ENCODE data around the gene RBM47. TPM values are rescaled to one million over a fixed set of nuclear protein-coding genes. Genes with fewer than 3 reads are reported as not detected.

Gene RBM47
- polyA plus RNA-seq, 1 donor from 2014 or later: 1.7 TPM

DNA sequence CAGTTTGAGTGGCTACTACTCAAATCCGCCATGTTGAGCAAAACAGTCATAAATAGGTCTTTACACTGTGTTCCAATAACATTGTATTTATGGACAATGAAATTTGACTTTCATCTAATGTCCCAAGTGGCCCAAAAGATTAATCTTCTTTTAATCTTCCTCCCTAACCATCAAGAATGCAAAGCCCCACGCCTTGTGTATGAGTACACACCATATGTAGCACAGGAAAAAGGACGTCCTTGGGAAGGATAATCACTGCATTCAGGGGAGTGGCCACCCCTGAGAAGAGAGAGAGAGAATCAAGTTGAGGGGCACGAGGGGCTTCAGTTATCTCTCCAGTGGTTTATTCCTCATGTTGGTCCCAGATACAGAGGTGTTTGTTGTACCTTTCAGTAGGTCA is 33.1 kb downstream of the RBM47 start:
- Histone ChIP-seq H4K20me1 (ENCODE audit: insufficient read depth) (no peaks in the 10 kb centered on the region), H3K27me3 (ENCODE audit: insufficient read depth, low read depth, low read length) (no peaks in the 10 kb centered on the region), H3K36me3 (ENCODE audit: insufficient read depth, low read length) (no peaks in the 10 kb centered on the region), H3K4me3 (ENCODE audit: low read length) (no peak overlapping the region), H3K9me2 (ENCODE audit: insufficient read depth, low read length) (no peaks in the 10 kb centered on the region), H3K9ac (ENCODE audit: low read length) (no peak overlapping the region), H3K4me2 (ENCODE audit: low read length) (no peak overlapping the region), H3K9me3 (ENCODE audit: low read length) (no peaks in the 10 kb centered on the region), H3K79me2 (replicated peaks; ENCODE audit: insufficient read depth, low read length) (no peaks in the 10 kb centered on the region), H3K27ac (ENCODE audit: low read length) (no peak overlapping the region), H3F3A (ENCODE audit: insufficient read depth, low read length, poor library complexity, severe bottlenecking) (no peaks in the 10 kb centered on the region), H2AFZ (ENCODE audit: low read depth, low read length) (no peak overlapping the region)
- no peak for TF ChIP-seq SMC3 (conservative IDR thresholded peaks at IDR 0.05; ENCODE audit: poor library complexity)
- TF ChIP-seq, protein P1, sequence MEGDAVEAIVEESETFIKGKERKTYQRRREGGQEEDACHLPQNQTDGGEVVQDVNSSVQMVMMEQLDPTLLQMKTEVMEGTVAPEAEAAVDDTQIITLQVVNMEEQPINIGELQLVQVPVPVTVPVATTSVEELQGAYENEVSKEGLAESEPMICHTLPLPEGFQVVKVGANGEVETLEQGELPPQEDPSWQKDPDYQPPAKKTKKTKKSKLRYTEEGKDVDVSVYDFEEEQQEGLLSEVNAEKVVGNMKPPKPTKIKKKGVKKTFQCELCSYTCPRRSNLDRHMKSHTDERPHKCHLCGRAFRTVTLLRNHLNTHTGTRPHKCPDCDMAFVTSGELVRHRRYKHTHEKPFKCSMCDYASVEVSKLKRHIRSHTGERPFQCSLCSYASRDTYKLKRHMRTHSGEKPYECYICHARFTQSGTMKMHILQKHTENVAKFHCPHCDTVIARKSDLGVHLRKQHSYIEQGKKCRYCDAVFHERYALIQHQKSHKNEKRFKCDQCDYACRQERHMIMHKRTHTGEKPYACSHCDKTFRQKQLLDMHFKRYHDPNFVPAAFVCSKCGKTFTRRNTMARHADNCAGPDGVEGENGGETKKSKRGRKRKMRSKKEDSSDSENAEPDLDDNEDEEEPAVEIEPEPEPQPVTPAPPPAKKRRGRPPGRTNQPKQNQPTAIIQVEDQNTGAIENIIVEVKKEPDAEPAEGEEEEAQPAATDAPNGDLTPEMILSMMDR (IDR thresholded peaks at IDR 0.05; ENCODE audit: poor library complexity, severe bottlenecking): no peak
- no peak for TF ChIP-seq EP300 (conservative IDR thresholded peaks at IDR 0.05; ENCODE audit: poor library complexity, severe bottlenecking)
- TF ChIP-seq RAD21 (conservative IDR thresholded peaks at IDR 0.05): no peak
- no peak for TF ChIP-seq POLR2AphosphoS5 (IDR thresholded peaks at IDR 0.05)
- no peak for TF ChIP-seq MXI1 (conservative IDR thresholded peaks at IDR 0.05; ENCODE audit: poor library complexity, severe bottlenecking)

DNA sequence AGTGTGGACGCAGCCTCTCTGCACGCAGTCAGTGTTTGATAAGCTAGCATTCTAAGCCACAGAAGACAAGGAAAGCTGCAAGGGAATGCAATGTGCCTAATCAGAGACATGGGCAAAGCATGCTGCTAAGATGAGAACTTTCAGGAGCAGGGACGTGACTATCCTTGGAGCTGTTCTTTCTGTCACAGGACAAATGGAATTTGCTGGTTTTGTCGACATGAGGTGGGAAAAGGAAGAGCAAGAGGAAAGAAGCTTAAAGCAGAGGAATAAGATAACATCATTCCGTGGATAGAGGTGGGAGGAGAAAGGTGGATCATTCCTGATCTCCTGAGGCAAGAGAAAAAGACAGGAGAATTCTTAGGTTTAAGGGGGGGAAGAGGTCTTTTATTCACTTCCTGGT is 33.7 kb downstream of the RBM47 start:
- H3K4me2 ChIP-seq (ENCODE audit: low read length): no peak overlapping the region
- no peak overlapping the region for H2AFZ ChIP-seq (ENCODE audit: low read depth, low read length)
- H4K20me1 ChIP-seq (ENCODE audit: insufficient read depth): no peaks in the 10 kb centered on the region
- H3K9ac ChIP-seq (ENCODE audit: low read length): no peak overlapping the region
- H3K36me3 ChIP-seq (ENCODE audit: insufficient read depth, low read length): no peaks in the 10 kb centered on the region
- no peak overlapping the region for H3K27ac ChIP-seq (ENCODE audit: low read length)
- TF ChIP-seq SMC3 (conservative IDR thresholded peaks at IDR 0.05; ENCODE audit: poor library complexity) (no peak), TAF1 (IDR thresholded peaks at IDR 0.05; ENCODE audit: low read depth) (no peak), POLR2AphosphoS5 (IDR thresholded peaks at IDR 0.05) (no peak)
- TF ChIP-seq, protein P2, sequence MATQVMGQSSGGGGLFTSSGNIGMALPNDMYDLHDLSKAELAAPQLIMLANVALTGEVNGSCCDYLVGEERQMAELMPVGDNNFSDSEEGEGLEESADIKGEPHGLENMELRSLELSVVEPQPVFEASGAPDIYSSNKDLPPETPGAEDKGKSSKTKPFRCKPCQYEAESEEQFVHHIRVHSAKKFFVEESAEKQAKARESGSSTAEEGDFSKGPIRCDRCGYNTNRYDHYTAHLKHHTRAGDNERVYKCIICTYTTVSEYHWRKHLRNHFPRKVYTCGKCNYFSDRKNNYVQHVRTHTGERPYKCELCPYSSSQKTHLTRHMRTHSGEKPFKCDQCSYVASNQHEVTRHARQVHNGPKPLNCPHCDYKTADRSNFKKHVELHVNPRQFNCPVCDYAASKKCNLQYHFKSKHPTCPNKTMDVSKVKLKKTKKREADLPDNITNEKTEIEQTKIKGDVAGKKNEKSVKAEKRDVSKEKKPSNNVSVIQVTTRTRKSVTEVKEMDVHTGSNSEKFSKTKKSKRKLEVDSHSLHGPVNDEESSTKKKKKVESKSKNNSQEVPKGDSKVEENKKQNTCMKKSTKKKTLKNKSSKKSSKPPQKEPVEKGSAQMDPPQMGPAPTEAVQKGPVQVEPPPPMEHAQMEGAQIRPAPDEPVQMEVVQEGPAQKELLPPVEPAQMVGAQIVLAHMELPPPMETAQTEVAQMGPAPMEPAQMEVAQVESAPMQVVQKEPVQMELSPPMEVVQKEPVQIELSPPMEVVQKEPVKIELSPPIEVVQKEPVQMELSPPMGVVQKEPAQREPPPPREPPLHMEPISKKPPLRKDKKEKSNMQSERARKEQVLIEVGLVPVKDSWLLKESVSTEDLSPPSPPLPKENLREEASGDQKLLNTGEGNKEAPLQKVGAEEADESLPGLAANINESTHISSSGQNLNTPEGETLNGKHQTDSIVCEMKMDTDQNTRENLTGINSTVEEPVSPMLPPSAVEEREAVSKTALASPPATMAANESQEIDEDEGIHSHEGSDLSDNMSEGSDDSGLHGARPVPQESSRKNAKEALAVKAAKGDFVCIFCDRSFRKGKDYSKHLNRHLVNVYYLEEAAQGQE (IDR thresholded peaks at IDR 0.05; ENCODE audit: borderline replicate concordance): no peak
- H3K4me3 ChIP-seq (ENCODE audit: low read length): no peak overlapping the region
- no peaks in the 10 kb centered on the region for H3K79me2 ChIP-seq (replicated peaks; ENCODE audit: insufficient read depth, low read length)
- no peaks in the 10 kb centered on the region for H3K9me3 ChIP-seq (ENCODE audit: low read length)
- no peaks in the 10 kb centered on the region for H3K9me2 ChIP-seq (ENCODE audit: insufficient read depth, low read length)
- H3F3A ChIP-seq (ENCODE audit: insufficient read depth, low read length, poor library complexity, severe bottlenecking): no peaks in the 10 kb centered on the region
- no peaks in the 10 kb centered on the region for H3K27me3 ChIP-seq (ENCODE audit: insufficient read depth, low read depth, low read length)

Measured in neural cell (in vitro differentiated cells).